GM19043 (cell line): ENCODE results near the gene GNB1.

ENCODE experiments used
- ATAC-seq: cut with Tn5 transposase; IDR thresholded peaks from one replicate; pipeline ENCODE4 v1.9.1; 2021; ENCODE audit warnings: low read depth; ENCODE audit not compliant: unreplicated experiment

Gene GNB1

DNA sequence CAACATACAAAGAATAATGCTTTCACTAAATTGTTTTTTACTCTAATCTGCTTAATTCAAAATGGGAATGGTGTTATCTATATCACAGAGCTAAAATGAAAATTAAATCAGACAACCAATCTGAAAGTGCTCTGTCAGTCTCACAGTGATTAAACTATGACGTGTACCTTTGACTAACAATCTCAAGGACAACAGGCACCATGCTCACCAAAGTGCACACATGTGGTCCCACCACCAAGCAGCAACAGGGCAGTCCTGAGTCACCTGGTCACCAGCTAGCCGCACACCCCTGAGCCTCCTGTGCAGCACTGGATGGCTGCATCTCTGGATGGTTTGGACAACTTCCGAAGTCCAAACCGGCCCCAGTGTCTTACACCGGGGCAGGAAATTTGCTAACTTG, 58.1 kb downstream of the GNB1 start:
- no peak for ATAC-seq

DNA sequence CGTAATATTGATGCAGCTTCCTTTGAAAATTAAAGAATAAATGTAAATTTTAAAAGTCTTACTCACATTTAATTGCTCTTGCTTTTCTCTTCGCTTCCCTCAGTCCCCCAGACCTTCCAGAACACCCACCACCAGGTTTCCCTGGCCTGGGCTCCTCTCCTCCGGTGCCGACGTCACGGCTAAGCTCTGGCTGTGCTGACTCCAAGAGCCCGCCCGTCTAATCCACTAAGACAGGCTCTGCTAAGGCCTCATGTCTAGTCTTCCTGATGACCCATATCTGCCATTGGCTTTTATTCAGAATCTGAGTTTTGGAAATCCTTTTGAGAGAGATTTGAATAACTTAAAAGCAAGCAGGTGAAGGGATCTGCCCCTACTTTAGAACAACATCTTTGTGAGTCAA, 58.7 kb downstream of the GNB1 start:
- no peak for ATAC-seq

DNA sequence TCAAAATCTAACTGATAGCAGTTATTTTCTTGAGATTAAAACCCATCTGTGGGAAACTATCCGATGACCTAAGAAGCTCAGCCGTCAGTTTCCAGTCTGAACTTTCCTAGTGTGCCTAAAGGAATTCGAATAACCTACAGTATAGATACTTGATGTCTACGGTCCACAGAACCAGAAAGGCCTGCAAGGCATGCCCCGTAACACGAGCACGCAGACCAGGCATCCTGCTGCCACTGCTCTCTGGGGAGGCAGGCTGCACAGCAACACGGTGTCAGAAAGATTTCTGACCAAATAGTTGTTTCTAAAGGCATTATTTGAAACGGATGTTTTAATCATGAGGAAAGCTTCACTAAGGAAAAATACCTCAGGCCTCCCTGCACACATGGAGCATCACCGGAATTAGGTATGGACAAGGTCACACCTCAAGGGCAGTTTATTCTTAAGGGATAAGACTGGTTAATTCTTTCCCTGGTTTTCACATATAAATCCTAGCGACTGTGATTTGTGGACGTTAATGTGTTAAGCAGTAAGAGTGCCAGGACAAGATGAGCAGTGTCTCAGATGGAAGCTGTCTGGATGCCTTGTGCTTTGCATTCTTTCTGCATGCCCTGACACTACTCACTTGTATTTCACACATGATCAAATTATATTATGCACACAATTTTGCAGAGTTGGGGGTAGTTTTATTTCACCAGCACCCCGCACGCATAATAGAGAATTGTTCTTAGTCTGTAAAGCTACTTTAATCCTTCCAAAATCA, 63.6 kb downstream of the GNB1 start:
- ATAC-seq, result no peak

DNA sequence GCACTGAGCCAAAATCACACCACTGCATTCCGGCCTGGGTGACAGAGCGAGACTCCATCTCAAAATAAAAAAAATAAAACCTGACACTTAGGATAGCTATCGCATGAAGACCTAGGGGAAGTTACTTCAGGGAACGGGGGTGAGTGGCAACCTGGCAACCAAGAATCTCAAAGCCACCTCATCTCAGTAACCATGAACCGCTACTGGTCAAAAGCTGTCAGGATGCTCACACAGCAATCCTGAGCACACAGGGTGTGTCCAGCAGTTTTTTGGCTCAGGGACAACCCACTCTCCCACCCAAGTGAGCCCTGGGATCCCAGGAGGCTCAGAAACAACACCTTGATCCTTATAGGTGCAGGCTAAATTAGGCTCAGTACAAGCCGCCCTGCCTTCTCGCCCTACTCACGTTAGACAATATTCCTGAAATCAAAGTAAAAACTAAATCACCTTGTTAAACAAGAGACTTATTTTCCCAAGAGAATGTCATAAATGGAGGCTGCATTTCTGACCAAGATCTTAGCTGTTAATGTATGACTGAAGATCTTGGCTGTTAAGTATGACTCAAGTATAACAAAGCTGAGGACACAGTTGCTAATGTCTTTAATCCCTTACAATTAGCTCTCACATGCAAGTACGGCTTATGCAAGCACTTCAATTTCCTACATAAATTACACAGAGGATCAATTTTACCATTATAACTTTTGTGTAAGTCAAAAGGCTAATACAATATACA, 64.4 kb downstream of the GNB1 start:
- ATAC-seq, result no peak

GRCh38 chr1:1825217-1825616, 65.7 kb downstream of the GNB1 start:
- no peak for ATAC-seq

- ATAC-seq, result no peak
Measured at GRCh38 chr1:1819762-1820161, 71.1 kb downstream of the GNB1 start.

DNA sequence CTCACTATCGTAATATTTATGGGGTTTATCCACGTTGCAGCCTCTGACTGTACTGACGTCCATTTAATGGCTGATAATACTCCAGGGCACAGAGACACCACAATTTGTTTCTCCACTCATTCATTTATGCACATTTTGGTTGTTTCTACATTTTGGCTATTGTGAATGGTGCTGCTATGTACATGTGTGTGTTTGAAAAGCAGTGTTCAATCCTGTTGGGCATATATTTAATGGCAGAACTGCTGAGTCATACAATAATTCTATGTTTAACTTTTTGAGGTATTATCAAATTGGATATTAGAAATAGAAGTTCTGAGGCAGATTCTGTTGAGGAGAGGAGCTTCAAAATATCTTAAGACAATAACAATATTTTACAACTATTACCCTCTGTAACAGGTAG, 73.7 kb downstream of the GNB1 start:
- ATAC-seq, result no peak

- ATAC-seq, result no peak
Measured at GRCh38 chr1:1815606-1816281, 75.1 kb downstream of the GNB1 start.

DNA sequence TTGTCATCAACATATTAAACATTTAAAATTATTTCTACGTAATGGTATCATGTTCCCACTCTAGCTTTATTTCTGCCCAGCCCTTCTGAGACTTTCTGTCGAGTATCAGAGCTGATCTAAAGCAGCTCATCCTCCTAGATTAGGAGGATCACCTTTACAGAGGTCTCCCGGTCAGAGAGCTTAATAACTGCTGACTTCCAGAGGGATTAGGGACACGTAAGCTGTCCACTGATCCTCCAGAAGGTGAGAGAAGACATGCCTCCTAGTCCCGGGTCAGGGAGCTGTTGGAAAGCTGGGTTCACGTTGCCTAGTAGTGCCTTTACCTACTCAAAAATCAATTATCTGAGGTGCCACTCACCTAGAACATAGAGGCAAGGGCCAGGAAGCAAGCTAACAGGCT, 81.4 kb downstream of the GNB1 start:
- ATAC-seq, result no peak

DNA sequence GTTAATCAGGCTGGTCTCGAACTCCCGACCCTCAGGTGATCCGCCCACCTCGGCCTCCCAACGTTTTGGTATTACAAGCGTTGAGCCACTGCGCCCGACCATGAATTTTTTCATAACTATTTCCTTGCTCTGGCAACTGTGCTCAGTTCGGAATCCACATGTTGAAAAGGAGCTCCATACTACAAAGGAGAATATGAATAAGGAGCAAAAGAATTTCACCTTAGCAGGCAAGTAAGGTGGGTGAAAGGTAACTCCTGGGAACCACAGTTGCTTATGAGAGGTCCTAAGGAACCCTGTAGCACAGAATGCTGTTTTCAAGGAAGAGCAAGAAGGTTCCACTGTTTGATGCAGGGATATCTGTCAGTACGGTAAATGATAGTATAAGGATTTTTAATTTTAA, 82.7 kb downstream of the GNB1 start:
- no peak for ATAC-seq

GRCh38 chr1:1806890-1807289, 84.0 kb downstream of the GNB1 start:
- ATAC-seq, result no peak

- no peak for ATAC-seq
Measured at GRCh38 chr1:1804301-1804700, 86.6 kb downstream of the GNB1 start.

DNA sequence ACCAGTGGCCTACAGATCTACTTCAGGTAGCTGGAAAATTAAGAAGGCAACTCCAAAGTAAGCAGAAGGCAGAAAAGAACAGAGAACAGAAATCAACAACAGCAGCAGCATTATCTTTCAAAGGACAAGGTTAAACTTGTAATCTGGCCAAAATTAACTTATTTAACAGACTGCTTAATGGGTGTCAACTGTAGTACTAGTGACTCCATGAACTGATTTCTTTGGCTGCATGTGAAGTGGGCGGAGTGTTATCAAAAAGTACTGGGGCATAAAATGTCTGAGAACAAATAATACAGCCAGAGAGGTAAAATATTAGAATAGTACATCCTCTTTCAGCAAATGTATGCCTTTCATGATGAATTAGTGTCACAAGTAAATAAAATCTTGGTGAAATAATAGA, 88.0 kb downstream of the GNB1 start:
- ATAC-seq, result no peak

DNA sequence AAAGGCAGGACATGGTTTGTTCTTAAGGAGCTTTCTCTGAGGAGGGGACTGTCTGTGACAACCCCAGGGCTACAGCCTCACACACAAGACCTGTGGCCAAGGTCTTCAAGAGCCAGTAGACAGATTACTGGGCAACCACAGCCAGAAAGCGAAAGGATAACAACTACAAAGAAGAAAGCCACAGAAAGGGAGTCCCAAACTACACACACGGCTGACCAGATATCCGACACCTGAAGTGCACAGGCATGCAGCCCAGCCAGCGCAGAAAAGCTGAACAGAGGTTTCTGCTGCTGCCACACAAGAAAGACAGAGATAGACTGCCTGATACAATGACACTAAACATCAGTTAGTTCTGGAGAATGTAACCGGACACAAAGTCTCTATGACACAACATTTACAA, 91.2 kb downstream of the GNB1 start:
- ATAC-seq, result peak; percentile 87

DNA sequence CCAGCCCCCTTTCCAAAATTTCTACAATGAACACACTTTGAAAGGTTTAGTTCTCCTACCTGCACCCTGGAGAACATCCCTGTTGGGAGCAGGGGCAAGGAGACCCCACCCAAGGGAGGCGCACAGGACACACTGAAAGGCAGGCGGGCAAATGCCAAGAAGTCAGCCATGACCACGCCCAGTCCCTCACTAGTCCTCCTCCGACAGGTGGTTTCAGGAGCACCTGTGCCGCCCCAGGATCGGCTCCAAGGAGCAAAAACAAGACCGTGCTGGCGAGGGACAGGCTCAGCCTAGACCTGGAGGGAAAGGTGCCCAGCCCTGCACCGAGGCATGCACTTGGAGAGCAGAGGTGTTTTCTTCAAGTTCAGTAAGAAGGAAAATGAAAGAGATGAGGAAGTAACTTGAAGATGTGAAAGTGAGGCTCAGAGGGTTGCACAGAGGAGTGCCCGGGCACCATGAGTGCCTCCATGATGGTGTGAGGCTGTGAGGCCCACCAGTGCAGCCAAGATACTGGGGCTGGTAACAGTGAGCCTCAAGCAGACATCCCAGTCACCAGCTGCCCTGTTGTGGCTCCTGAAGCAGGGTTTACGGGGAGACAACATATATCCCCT, 93.1 kb downstream of the GNB1 start:
- no peak for ATAC-seq

DNA sequence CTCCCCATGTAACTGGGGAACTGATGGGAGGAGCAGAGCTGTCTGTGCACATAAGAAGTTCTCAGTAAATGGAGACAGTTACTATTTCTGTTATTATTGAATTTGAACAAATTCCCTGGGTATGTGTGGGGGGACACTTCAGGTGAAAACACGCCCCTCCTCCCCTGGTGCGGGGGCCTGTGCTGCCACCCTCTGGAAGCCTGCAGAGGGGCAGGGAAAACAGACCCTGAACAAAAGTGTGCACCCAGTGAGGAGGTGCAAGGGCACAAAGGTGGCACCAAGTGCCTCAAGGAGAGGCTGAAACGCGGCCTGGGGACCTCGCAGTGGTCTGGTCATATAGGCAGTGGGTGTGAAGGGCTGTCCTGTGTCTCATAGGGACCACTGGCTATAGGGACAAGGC, 94.4 kb downstream of the GNB1 start:
- ATAC-seq, result no peak

DNA sequence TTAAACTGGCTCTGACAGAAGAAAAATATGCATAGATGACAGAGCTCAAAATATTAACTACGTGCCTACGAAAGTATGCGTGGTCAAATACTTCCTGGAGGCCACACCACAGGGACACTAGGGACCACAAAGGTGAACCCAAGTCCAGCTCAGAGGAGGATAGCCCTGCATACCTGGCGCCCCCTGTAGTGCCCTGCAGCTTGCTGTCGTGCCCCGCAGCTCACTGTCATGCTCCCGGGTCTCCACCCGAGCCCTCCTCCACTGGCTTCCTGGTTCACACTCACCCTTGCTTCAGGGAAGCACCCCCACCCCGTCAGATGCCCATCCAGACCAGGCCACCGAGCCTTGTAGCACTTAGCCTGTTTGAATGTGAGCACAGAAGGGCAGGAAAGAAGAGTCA, 95.9 kb downstream of the GNB1 start:
- no peak for ATAC-seq

- no peak for ATAC-seq
Measured at GRCh38 chr1:1793481-1794244, 97.2 kb downstream of the GNB1 start.

DNA sequence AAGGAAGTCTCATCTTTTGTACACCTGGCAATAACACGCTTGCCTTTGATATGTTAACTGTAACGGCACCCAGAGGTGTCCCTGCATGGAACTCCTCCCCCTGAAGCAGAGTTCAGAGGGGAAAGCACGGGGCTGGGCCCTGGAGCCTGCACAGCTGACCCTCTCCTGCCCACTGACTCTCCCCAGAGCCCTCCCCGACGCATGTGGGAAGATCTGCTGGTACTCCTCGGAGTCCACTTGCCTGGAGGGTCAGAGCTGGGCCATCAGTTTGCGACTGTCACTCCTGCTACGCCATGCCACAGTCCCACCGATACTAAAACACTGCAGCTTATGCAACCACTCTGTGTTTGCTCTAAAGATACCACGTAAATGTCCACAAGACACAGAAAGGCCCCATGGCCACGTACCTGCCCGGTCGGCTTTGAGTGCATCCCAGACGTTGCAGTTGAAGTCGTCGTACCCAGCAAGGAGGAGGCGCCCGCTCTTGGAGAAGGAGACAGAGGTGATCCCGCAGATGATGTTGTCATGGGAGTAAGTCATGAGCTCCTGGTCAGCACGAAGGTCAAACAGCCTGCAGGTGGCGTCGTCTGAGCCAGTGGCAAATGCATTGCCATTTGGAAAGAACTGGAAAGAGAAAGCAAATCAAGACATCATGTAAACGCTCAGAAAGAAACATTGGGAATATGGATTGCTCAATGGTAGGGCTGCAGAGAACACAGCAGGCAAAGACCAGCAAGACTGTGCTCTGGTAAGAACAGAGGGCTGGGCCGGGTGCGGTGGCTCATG, 102.0 kb downstream of the GNB1 start:
- ATAC-seq, result no peak

- no peak for ATAC-seq
Measured at GRCh38 chr1:1788136-1788535, 102.8 kb downstream of the GNB1 start.
